Measurements from ENCODE around the gene SMG5. TPM values are rescaled to one million over a fixed set of nuclear protein-coding genes. Genes with fewer than 3 reads are reported as not detected.

Gene SMG5
- total and polyA plus RNA-seq, 2 donors (not counting 1 experiment from before 2014, with no cell fraction given): 18.6 to 65.9 TPM

DNA sequence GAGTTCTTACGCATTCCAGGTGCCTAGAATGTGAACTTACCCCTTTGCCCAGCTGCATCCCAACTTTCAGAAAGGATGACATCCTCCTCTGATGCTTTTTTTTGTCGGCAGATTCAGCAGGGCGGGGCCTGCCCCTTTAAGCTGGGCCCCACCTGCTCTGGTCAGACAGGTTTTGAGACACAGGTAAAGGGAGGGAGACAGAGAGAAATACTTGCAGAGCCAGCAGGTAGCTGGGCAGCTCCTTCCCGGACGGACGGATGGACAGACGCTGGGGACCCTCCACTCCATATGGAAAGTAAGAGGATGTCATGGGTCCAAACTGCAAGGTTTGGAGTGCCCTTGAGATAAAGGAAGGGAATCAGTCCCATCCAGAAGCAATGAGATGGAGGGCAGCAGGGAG, 1.5 kb upstream of the SMG5 start, which contains the start of gene TMEM79:
Gene TMEM79 (plus strand): TSS at position 214 of the 400 bp plus-strand sequence. CDS start 902 bp downstream, outside the sequence.
- H2AFZ ChIP-seq (ENCODE audit: low read length): peak within 1 kb of the TSS; percentile 72
- H3K36me3 ChIP-seq (ENCODE audit: control insufficient read depth, insufficient read depth, low read length): peaks cover 7% of the 10 kb centered on the region
- TF ChIP-seq, protein P1, sequence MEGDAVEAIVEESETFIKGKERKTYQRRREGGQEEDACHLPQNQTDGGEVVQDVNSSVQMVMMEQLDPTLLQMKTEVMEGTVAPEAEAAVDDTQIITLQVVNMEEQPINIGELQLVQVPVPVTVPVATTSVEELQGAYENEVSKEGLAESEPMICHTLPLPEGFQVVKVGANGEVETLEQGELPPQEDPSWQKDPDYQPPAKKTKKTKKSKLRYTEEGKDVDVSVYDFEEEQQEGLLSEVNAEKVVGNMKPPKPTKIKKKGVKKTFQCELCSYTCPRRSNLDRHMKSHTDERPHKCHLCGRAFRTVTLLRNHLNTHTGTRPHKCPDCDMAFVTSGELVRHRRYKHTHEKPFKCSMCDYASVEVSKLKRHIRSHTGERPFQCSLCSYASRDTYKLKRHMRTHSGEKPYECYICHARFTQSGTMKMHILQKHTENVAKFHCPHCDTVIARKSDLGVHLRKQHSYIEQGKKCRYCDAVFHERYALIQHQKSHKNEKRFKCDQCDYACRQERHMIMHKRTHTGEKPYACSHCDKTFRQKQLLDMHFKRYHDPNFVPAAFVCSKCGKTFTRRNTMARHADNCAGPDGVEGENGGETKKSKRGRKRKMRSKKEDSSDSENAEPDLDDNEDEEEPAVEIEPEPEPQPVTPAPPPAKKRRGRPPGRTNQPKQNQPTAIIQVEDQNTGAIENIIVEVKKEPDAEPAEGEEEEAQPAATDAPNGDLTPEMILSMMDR (conservative IDR thresholded peaks at IDR 0.05 in 1 of 2, IDR thresholded peaks at IDR 0.05 in 1 of 2; ENCODE audit: low read depth in 1 of 2, low read length in 2 of 2): no peak
- H3K4me1 ChIP-seq (ENCODE audit: control insufficient read depth, extremely low read depth, insufficient read depth, low read length): peaks cover 5% of the 10 kb centered on the region
- peak within 1 kb of the TSS; percentile 94 for H3K4me2 ChIP-seq (ENCODE audit: extremely low read depth, insufficient read depth, low read length)
- no peak for DNase-seq (ENCODE audit: low read depth in 2 of 2)
- peak within 1 kb of the TSS; percentile 58 to 98 (median 79) for H3K4me3 ChIP-seq (replicated peaks in 1 of 4; ENCODE audit: control extremely low read depth in 1 of 4, insufficient read depth in 1 of 4, low read depth in 3 of 4, low read length in 4 of 4)
- H4K20me1 ChIP-seq (ENCODE audit: control insufficient read depth, extremely low read depth, insufficient read depth, low read length): peaks cover 2% of the 10 kb centered on the region
- peaks cover 31% of the 10 kb centered on the region for H3K79me2 ChIP-seq (ENCODE audit: control insufficient read depth, insufficient read depth, low read length)
- H3K9ac ChIP-seq (ENCODE audit: insufficient read depth, low read length): peak within 1 kb of the TSS; percentile 34
- H3K27ac ChIP-seq (ENCODE audit: insufficient read depth, low read length): peak within 1 kb of the TSS; percentile 20
- no peaks in the 10 kb centered on the region for H3K9me3 ChIP-seq (ENCODE audit: control insufficient read depth, insufficient read depth, low read depth, low read length)
- no peaks in the 10 kb centered on the region for H3K27me3 ChIP-seq (ENCODE audit: control insufficient read depth, insufficient read depth, low read length)

DNA sequence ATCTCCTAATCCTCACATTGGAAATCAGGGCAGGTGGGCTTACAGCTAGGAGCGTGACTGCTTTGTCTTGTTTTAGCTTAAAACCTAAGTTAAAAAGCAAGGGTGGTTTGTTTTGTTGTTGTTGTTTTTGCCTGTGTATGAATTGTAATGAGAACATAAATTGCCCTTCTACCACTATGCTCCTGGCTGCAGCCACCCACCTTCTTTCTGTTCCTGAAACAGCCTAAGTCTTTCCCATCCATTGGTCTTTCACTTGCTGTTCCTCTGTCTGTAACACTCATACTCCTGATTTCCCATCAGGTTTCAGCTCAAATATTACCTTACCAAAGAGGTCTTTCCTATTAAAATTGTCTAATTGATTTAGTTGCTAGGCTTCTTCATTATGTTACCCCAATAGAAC, 896 bp upstream of the SMG5 start:
- Histone ChIP-seq H3K36me3 (ENCODE audit: control insufficient read depth, insufficient read depth, low read length) (peaks cover 8% of the 10 kb centered on the region), H4K20me1 (ENCODE audit: control insufficient read depth, extremely low read depth, insufficient read depth, low read length) (peaks cover 2% of the 10 kb centered on the region), H3K27me3 (ENCODE audit: control insufficient read depth, insufficient read depth, low read length) (no peaks in the 10 kb centered on the region), H2AFZ (ENCODE audit: low read length) (peak overlapping the region; percentile 72), H3K79me2 (ENCODE audit: control insufficient read depth, insufficient read depth, low read length) (peaks cover 36% of the 10 kb centered on the region), H3K4me2 (ENCODE audit: extremely low read depth, insufficient read depth, low read length) (peak overlapping the region; percentile 94), H3K9ac (ENCODE audit: insufficient read depth, low read length) (peak overlapping the region; percentile 34), H3K27ac (ENCODE audit: insufficient read depth, low read length) (peak overlapping the region; percentile 11), H3K4me3 (replicated peaks in 1 of 4; ENCODE audit: control extremely low read depth in 1 of 4, insufficient read depth in 1 of 4, low read depth in 3 of 4, low read length in 4 of 4) (peak overlapping the region; percentile 58 to 98 (median 79)), H3K9me3 (ENCODE audit: control insufficient read depth, insufficient read depth, low read depth, low read length) (no peaks in the 10 kb centered on the region), H3K4me1 (ENCODE audit: control insufficient read depth, extremely low read depth, insufficient read depth, low read length) (peaks cover 5% of the 10 kb centered on the region)
- DNase-seq (ENCODE audit: low read depth in 2 of 2): no peak
- TF ChIP-seq, protein P1 (conservative IDR thresholded peaks at IDR 0.05 in 1 of 2, IDR thresholded peaks at IDR 0.05 in 1 of 2; ENCODE audit: low read depth in 1 of 2, low read length in 2 of 2): no peak
- TF ChIP-seq EZH2 (IDR thresholded peaks at IDR 0.05; ENCODE audit: low read length, missing control alignments): no peak

DNA sequence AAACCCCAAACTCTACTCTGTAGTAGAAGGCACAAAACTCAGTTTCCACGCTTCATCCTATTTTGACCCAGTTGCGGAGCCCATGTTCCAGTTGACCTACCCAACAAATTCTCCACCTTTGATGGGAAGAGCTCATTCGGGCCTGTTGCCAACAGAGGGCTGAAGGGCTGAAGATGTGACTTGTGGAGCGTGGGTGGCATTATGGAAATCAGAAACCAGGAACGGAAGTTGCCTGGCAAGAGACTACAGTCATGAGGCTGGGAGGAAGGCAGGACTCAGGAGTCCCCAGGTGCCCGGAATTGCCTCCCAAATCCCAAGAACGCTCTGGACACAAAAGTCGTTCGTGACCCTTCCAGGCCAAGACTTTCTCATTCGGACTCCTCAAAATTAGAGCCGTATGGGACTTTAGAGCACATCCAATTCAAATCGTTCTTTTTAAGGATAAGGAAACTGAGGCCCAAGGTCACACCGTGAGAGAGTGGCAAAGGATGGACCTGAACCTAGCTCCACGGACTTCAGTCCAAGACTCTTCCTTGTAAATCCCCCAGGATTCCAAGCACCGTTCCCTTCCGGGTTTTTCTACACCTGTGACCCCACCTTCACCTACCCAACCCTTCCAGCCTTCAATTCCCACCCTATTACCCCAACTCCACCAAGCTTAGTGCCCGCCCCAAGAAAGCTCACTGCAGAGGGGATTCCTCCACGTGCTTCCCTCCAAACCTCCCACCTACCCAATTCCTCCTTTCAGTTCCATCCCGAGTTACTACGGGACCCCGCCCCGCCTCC, 739 bp downstream of the SMG5 start:
- Histone ChIP-seq H3K27ac (ENCODE audit: insufficient read depth, low read length) (peak overlapping the region; percentile 68), H3K4me3 (replicated peaks in 1 of 4; ENCODE audit: control extremely low read depth in 1 of 4, insufficient read depth in 1 of 4, low read depth in 3 of 4, low read length in 4 of 4) (peak overlapping the region; percentile 58 to 98 (median 91)), H3K27me3 (ENCODE audit: control insufficient read depth, insufficient read depth, low read length) (no peaks in the 10 kb centered on the region), H3K9me3 (ENCODE audit: control insufficient read depth, insufficient read depth, low read depth, low read length) (no peaks in the 10 kb centered on the region), H3K79me2 (ENCODE audit: control insufficient read depth, insufficient read depth, low read length) (peaks cover 38% of the 10 kb centered on the region), H3K4me1 (ENCODE audit: control insufficient read depth, extremely low read depth, insufficient read depth, low read length) (peaks cover 5% of the 10 kb centered on the region), H2AFZ (ENCODE audit: low read length) (peak overlapping the region; percentile 12), H3K9ac (ENCODE audit: insufficient read depth, low read length) (peak overlapping the region; percentile 87), H4K20me1 (ENCODE audit: control insufficient read depth, extremely low read depth, insufficient read depth, low read length) (peaks cover 2% of the 10 kb centered on the region), H3K4me2 (ENCODE audit: extremely low read depth, insufficient read depth, low read length) (peak overlapping the region; percentile 98), H3K36me3 (ENCODE audit: control insufficient read depth, insufficient read depth, low read length) (peaks cover 15% of the 10 kb centered on the region)
- TF ChIP-seq, protein P1 (conservative IDR thresholded peaks at IDR 0.05 in 1 of 2, IDR thresholded peaks at IDR 0.05 in 1 of 2; ENCODE audit: low read depth in 1 of 2, low read length in 2 of 2): no peak
- no peak for TF ChIP-seq EZH2 (IDR thresholded peaks at IDR 0.05; ENCODE audit: low read length, missing control alignments)
- peak in 1 of 2 donors; percentile 44 for DNase-seq (ENCODE audit: low read depth in 2 of 2)
